NCI-H2227 (cell line): Measurements from ENCODE around the gene FAH.
A peak's percentile ranks its signal among the peaks of the same experiment; 100 is the strongest.
"Not testable (repeated sequence)": the region's sequence is repeated elsewhere in the genome, so short reads cannot be mapped to it uniquely, and the experiment has no call there.

Experiments
- DNase-seq: peaks from one replicate; lab custom pipeline; 2025; ENCODE audit not compliant: unreplicated experiment; lab: John Stamatoyannopoulos, UW

FAH gene

DNA sequence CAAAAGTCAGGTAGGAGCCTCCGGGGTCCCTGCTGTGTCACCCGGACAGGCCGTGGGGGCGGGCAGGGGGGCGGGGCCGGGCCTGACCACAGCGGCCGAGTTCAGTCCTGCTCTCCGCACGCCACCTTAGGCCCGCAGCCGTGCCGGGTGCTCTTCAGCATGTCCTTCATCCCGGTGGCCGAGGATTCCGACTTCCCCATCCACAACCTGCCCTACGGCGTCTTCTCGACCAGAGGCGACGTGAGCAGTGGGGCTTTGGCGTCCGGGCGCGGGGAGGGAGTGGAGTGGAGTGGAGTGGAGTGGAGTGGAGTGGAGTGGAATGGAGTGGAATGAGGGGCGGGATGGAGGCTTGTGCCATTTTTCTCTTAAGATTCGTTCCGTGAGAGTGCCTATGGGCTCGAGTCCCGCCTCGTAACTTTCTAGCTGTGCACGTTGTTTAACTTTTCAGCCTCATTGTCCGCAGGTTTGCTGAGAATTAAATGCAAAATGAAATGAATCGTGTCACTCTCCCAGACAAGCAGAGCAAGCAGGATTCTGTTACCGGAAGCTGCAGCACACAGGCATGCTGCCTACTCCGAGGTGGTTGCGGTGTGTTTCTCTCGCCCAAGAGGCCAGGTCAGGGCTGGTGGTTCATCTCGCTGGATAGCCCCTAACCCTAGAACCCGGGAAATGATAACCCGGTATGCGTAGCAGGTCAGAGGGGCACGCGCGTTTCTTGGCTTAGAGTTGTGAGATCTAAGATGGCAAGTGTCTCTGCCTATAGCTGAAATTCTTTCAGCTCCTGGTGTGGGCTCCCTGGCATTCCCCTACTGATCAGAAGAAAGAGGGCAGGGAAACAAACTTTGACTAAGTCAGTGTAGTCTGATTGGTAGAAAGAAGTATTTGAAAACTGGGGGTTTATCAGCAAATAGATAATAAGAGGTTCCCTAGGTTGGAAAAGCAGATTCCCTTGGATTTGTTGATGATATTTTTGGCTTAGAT is at the start of gene FAH:
Gene FAH (plus strand): TSS at position 104 of the 981 bp plus-strand sequence. CDS start 56 bp downstream, at position 160.
- peak; percentile 63 for DNase-seq

GRCh38 chr15:80105193-80105592 is 47.6 kb upstream of the FAH start:
- DNase-seq: no peak

GRCh38 chr15:80105595-80105994 is 47.2 kb upstream of the FAH start:
- no peak for DNase-seq

GRCh38 chr15:80106051-80106450 is 46.7 kb upstream of the FAH start:
- DNase-seq: no peak

- DNase-seq: no peak
Measured at GRCh38 chr15:80107204-80107603, 45.6 kb upstream of the FAH start.

GRCh38 chr15:80107774-80108173 is 45.0 kb upstream of the FAH start:
- no peak for DNase-seq

- no peak for DNase-seq
Measured at GRCh38 chr15:80109388-80109787, 43.4 kb upstream of the FAH start.

GRCh38 chr15:80110920-80111319 is 41.9 kb upstream of the FAH start:
- DNase-seq: no peak

- no peak for DNase-seq
Measured at GRCh38 chr15:80114114-80114513, 38.7 kb upstream of the FAH start.

GRCh38 chr15:80115021-80115420 is 37.8 kb upstream of the FAH start:
- DNase-seq: no peak

GRCh38 chr15:80118956-80119355 is 33.8 kb upstream of the FAH start:
- DNase-seq: no peak

- DNase-seq: no peak
Measured at GRCh38 chr15:80120636-80121035, 32.2 kb upstream of the FAH start.

GRCh38 chr15:80121546-80121945 is 31.3 kb upstream of the FAH start:
- DNase-seq: no peak

GRCh38 chr15:80123034-80123433 is 29.8 kb upstream of the FAH start:
- no peak for DNase-seq

DNA sequence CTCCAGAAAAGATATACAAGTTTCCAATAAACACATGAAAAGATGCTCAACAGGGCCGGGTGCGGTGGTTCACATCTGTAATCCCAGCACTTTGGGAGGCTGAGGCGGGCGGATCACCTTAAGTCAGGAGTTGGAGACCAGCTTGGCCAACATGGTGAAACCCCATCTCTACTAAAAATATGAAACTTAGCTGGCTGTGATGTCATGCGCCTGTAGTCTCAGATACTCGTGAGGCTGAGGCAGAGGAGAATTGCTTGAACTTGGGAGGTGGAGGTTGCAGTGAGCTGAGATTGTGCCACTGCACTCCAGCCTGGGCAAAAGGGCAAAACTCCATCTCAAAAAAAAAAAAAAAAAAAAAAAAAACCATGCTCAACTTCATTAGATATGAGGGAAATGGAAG is 25.5 kb upstream of the FAH start:
- not testable (repeated sequence) for DNase-seq

DNA sequence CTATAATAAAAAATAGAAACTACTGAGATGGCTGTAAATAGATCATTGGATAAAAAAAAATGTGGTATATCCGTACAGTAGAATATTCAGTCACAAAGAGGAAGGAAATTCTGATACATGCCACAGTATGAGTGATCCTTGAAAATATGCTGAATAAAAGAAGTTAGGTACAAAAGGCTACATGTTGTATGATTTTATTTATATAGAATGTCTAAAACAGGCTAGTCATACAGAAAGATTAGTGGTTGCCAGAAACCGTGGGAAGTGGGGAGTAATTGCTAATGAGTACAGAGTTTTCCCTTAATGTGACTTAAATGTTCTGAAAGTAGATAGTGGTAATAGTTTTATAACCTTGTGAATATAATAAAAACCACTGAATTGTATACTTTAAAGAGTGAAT is 24.9 kb upstream of the FAH start:
- no peak for DNase-seq

DNA sequence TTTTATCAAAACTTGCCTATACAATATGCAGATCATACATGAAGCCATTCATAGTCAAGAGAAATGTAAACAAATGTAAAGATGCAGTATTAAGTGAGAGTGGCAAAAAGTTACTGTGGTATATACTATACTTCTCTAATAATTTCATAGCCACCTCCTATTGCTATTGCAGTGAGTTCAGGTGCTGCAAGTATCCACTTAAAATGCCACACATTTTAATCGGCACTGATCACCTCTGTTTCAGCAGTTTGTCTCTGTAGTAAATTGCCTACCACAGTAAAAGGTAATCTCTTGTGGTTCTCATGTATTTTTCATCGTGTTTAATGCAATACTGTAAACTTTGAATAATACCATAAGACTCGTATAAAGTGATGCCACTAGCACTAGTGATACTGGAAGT is 20.4 kb upstream of the FAH start:
- no peak for DNase-seq

DNA sequence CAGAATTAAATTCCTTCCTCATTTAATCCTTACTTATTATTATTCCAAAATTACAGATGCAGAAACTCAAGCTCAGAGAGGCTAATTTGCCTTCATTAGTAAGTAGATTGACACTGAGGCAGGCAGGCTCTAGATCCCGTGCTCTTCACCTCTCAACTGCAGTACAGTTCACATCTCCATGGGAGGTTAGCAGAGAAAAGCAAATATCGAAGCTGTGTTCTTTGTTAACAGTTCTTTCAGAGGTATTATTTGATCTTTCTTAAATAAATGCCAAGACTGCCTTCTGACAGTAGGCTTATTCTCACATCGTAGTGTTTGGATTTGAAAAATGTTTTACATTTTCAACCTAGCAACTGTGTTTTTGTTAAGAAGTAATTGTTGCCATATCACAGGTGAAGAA is 15.9 kb upstream of the FAH start:
- DNase-seq: no peak

DNA sequence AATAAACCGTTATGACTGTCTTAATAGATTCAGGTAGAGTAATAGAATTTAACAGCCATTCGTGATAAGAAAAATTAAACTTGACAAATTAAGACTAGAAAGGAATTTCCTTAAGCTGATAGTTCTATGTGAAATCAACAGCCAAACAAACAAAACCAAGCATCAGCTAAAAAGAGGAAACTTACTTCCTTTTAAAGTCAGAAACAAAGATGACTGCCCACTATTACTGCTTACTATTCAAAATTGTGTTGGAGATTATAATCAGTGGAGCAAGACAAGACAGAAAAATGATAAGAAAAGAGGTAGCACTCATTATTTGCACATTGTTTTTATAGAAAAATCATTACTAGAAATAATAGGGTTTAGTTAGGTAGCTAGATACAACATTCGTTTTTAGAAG is 13.8 kb upstream of the FAH start:
- no peak for DNase-seq

GRCh38 chr15:80140909-80141308 is 11.9 kb upstream of the FAH start:
- DNase-seq: no peak

DNA sequence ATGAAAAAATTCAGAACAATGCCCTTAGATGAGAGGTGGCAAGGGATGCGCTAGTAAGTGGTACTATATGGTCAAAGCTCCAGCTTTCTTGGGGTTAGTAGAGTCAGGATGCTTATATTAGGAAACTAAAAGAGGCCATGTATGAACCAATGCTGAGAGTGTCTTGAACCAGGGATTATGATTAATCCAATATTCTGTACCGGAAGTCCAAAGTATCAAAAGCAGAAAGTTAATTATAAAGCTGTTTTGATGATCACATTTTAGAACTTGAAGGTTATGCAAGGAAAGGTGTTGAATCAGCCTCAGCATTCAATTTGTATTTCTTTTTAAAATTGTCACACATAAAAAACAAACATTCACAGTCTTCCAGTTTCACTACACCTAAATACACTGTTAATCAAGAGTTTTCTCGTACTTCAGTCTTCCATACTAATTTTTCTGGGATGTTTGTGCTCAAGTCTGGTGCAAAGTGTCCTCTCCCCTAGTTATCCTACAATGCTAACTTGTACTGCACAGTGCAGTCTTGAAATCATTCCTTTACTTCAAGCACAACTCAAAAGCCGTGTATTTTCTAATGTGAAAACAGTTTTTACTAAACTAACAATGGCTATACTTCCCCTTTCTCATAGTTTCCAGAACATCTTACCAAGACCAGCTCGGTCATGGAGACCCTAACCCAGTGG is 10.7 kb upstream of the FAH start:
- no peak for DNase-seq

- no peak for DNase-seq
Measured at GRCh38 chr15:80142646-80143045, 10.2 kb upstream of the FAH start.
